ENCODE data around the gene TMEM40. TPM values are rescaled to one million over a fixed set of nuclear protein-coding genes. Genes with fewer than 3 reads are reported as not detected.
"Not testable (repeated sequence)": the region's sequence is repeated elsewhere in the genome, so short reads cannot be mapped to it uniquely, and the experiment has no call there.

The TMEM40 gene
- total RNA-seq, 6 experiments from 2014 or later: 0.35 to 1.1 (median 0.51) TPM; not detected in 3

- intact Hi-C loops (cut with DNase I): no loop called here
- no peak for DNase-seq
- no peak overlapping the region for H3K4me3 ChIP-seq
Observed at GRCh38 chr3:12791430-12791829, 32.4 kb upstream of the TMEM40 start.

GRCh38 chr3:12787967-12788690, 29.1 kb upstream of the TMEM40 start:
- DNase-seq; H3K36me3 ChIP-seq; intact Hi-C loops (cut with DNase I); H3K4me3 ChIP-seq; H3K9me3 ChIP-seq; H3K27me3 ChIP-seq; ATAC-seq; H3K27ac ChIP-seq; H3K4me1 ChIP-seq: not testable (repeated sequence)
- 65% methylated on average over 15 of the region's 23 CpGs for WGBS (ENCODE audit: insufficient coverage, low coverage, low lambda C conversion rate, missing lambda C conversion rate)

More at GRCh38 chr3:12791430-12791829, 32.4 kb upstream of the TMEM40 start:
- Histone ChIP-seq H3K4me1 (no peaks in the 10 kb centered on the region), H3K27me3 (no peaks in the 10 kb centered on the region), H3K9me3 (no peaks in the 10 kb centered on the region), H3K36me3 (no peaks in the 10 kb centered on the region), H3K27ac (no peak overlapping the region)
- TF ChIP-seq CTCF (IDR thresholded peaks at IDR 0.05) (no peak), POLR2A (IDR thresholded peaks at IDR 0.05) (no peak)
- no peak for ATAC-seq
- WGBS (ENCODE audit: insufficient coverage, low coverage, low lambda C conversion rate, missing lambda C conversion rate): 43% methylated on average over 1 of the region's 1 CpG

GRCh38 chr3:12787346-12787745, 28.3 kb upstream of the TMEM40 start:
- H3K9me3 ChIP-seq; H3K27ac ChIP-seq; H3K4me1 ChIP-seq; H3K4me3 ChIP-seq; H3K36me3 ChIP-seq; H3K27me3 ChIP-seq; intact Hi-C loops (cut with DNase I): not testable (repeated sequence)
- ATAC-seq: peak in 3 of 4 donors; percentile 33 to 66 (median 56)
- 11% methylated on average over 6 of the region's 9 CpGs for WGBS (ENCODE audit: insufficient coverage, low coverage, low lambda C conversion rate, missing lambda C conversion rate)
- peak in 1 of 3 donors; percentile 78 for DNase-seq
- peak in 2 of 4 donors; percentile 42 to 53 for TF ChIP-seq CTCF (IDR thresholded peaks at IDR 0.05)

GRCh38 chr3:12785096-12785495, 26.0 kb upstream of the TMEM40 start:
- no peak for DNase-seq
- intact Hi-C loops (cut with DNase I): no loop called here
- WGBS (ENCODE audit: insufficient coverage, low coverage, low lambda C conversion rate, missing lambda C conversion rate): 57% methylated on average over 4 of the region's 4 CpGs

More at GRCh38 chr3:12785096-12785495, 26.0 kb upstream of the TMEM40 start:
- ATAC-seq: no peak
- Histone ChIP-seq H3K9me3 (no peaks in the 10 kb centered on the region), H3K4me3 (no peak overlapping the region), H3K27ac (no peak overlapping the region), H3K36me3 (no peaks in the 10 kb centered on the region), H3K27me3 (no peaks in the 10 kb centered on the region), H3K4me1 (no peaks in the 10 kb centered on the region)
- TF ChIP-seq POLR2A (IDR thresholded peaks at IDR 0.05): no peak
- no peak for TF ChIP-seq CTCF (IDR thresholded peaks at IDR 0.05)
